GM19467 (cell line): ENCODE results near the gene GP1BA.

Experiments
- ATAC-seq: cut with Tn5 transposase; IDR thresholded peaks from one replicate; pipeline ENCODE4 v1.9.1; 2021; ENCODE audit warnings: mild to moderate bottlenecking, moderate library complexity; ENCODE audit not compliant: unreplicated experiment

Gene GP1BA

GRCh38 chr17:4937553-4937952 is 5.5 kb downstream of the GP1BA start:
- no peak for ATAC-seq

- ATAC-seq = no peak
These were observed 6.0 kb downstream of the GP1BA start for GRCh38 chr17:4938069-4938491.

- no peak for ATAC-seq
These were observed 6.8 kb downstream of the GP1BA start for GRCh38 chr17:4938688-4939545.

- ATAC-seq = no peak
These were observed 7.4 kb downstream of the GP1BA start for GRCh38 chr17:4939546-4939795.

- peak; percentile 64 for ATAC-seq
These were observed 7.9 kb downstream of the GP1BA start, which contains the start of the genes RNF167 and SLC25A11 for GRCh38 chr17:4939796-4940554. TSS of gene RNF167 (plus strand) at chr17:4940268. CDS start at chr17:4940910, 642 bp downstream. TSS of gene SLC25A11 (minus strand) at chr17:4940046. CDS start at chr17:4939910, 136 bp downstream.

- ATAC-seq = no peak
These were observed 8.7 kb downstream of the GP1BA start for GRCh38 chr17:4940555-4941318.

- no peak for ATAC-seq
These were observed 9.2 kb downstream of the GP1BA start for GRCh38 chr17:4941319-4941610.

GRCh38 chr17:4942760-4943508 is 10.9 kb downstream of the GP1BA start:
- ATAC-seq = no peak

GRCh38 chr17:4944163-4944553 is 12.1 kb downstream of the GP1BA start:
- no peak for ATAC-seq

- no peak for ATAC-seq
These were observed 12.6 kb downstream of the GP1BA start for GRCh38 chr17:4944554-4945175.

GRCh38 chr17:4945176-4945943 is 13.3 kb downstream of the GP1BA start:
- no peak for ATAC-seq

GRCh38 chr17:4945944-4946280 is 13.8 kb downstream of the GP1BA start:
- no peak for ATAC-seq

- no peak for ATAC-seq
These were observed 14.4 kb downstream of the GP1BA start for GRCh38 chr17:4946312-4946976.

- ATAC-seq = no peak
These were observed 14.9 kb downstream of the GP1BA start for GRCh38 chr17:4947010-4947410.

- ATAC-seq = no peak
These were observed 15.5 kb downstream of the GP1BA start for GRCh38 chr17:4947411-4948165.

GRCh38 chr17:4948166-4948930 is 16.3 kb downstream of the GP1BA start, which contains the start of gene PFN1:
TSS of gene PFN1 (minus strand) at chr17:4948530. CDS start at chr17:4948394, 136 bp downstream.
- peak; percentile 7 for ATAC-seq

GRCh38 chr17:4948931-4949320 is 16.8 kb downstream of the GP1BA start:
- ATAC-seq = peak; percentile 26
